Mammary epithelial cell (primary cell): ENCODE data around the gene SVEP1.

Source experiments
- EZH2 ChIP-seq: IDR thresholded peaks from 2 replicates; pipeline ENCODE4 v1.6.1; 2012; ENCODE audit warnings: low read length, inconsistent platforms, borderline replicate concordance
- TF ChIP-seq, protein P1 (sequence below), 2 donors: IDR thresholded peaks in 1 of 2; conservative IDR thresholded peaks in 1 of 2; 2 replicates each; pipeline ENCODE4 v1.5.1; 2011 to 2012; ENCODE audit warnings: inconsistent platforms in 2 of 2, low read length in 2 of 2, mild to moderate bottlenecking in 2 of 2, control low read depth in 1 of 2, low read depth in 1 of 2; ENCODE audit not compliant: insufficient read depth in 1 of 2; ENCODE audit errors: extremely low read depth in 1 of 2

DNA sequence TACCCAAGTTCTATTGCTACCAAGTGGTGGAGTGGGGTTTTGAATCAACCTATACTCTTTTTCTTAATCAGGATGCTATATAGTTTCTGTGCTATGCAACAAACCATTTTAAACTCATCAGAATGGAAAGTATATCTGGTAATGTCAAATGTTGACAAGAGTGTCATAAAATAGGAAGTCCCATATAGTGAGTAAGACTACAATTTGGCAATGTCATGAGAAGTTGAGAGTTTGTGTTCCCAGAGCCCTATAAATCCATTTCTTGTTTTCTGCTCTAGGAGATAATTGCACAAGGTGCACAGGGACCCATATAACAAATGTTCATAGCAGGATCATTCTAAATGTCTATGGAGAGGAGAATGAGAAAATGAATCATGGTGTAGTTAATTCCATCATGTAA lies 132.1 kb downstream of the SVEP1 start:
- TF ChIP-seq, protein P1, sequence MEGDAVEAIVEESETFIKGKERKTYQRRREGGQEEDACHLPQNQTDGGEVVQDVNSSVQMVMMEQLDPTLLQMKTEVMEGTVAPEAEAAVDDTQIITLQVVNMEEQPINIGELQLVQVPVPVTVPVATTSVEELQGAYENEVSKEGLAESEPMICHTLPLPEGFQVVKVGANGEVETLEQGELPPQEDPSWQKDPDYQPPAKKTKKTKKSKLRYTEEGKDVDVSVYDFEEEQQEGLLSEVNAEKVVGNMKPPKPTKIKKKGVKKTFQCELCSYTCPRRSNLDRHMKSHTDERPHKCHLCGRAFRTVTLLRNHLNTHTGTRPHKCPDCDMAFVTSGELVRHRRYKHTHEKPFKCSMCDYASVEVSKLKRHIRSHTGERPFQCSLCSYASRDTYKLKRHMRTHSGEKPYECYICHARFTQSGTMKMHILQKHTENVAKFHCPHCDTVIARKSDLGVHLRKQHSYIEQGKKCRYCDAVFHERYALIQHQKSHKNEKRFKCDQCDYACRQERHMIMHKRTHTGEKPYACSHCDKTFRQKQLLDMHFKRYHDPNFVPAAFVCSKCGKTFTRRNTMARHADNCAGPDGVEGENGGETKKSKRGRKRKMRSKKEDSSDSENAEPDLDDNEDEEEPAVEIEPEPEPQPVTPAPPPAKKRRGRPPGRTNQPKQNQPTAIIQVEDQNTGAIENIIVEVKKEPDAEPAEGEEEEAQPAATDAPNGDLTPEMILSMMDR (conservative IDR thresholded peaks at IDR 0.05 in 1 of 2, IDR thresholded peaks at IDR 0.05 in 1 of 2; ENCODE audit: extremely low read depth in 1 of 2, insufficient read depth in 1 of 2, low read depth in 1 of 2, low read length in 2 of 2) = no peak
- TF ChIP-seq EZH2 = no peak
